HEK293T (cell line): Measurements from ENCODE around the gene COBLL1.

Source experiments
- CTCF ChIA-PET: fragments of 350-600 bp; formaldehyde crosslinking; extraction: SDS; loops from one replicate; lab custom pipeline; 2021; ENCODE audit warnings: antibody characterized with exemption, inconsistent platforms; lab: Yijun Ruan, JAX
- POLR2A ChIA-PET: fragments of 350-600 bp; formaldehyde crosslinking; extraction: SDS; loops from one replicate; lab custom pipeline; 2020; ENCODE audit warnings: antibody characterized with exemption, inconsistent platforms; lab: Yijun Ruan, JAX
- DNase-seq: peaks from one replicate; pipeline ENCODE4 v3.0.0; 2012; ENCODE audit warnings: mixed read lengths; ENCODE audit errors: extremely low spot score
- ARNT ChIP-seq: fragments of 450-650 bp; IDR thresholded peaks from 2 replicates; pipeline ENCODE4 v1.6.1; 2017; ENCODE audit warnings: mild to moderate bottlenecking
- BHLHE40 ChIP-seq: fragments of 450-650 bp; IDR thresholded peaks from 2 replicates; pipeline ENCODE4 v1.6.1; 2016; ENCODE audit warnings: mild to moderate bottlenecking, moderate library complexity, borderline replicate concordance
- CTBP1 ChIP-seq: fragments of 450-650 bp; IDR thresholded peaks from 2 replicates; pipeline ENCODE4 v1.6.1; 2016; ENCODE audit warnings: borderline replicate concordance
- ELF4 ChIP-seq: fragments of 450-650 bp; IDR thresholded peaks from 2 replicates; pipeline ENCODE4 v1.6.1; 2017; ENCODE audit warnings: antibody characterized with exemption
- FOXA1 ChIP-seq: fragments of 450-650 bp; IDR thresholded peaks from 2 replicates; pipeline ENCODE4 v1.6.1; 2016; ENCODE audit warnings: mild to moderate bottlenecking
- FOXK2 ChIP-seq: fragments of 450-650 bp; IDR thresholded peaks from 2 replicates; pipeline ENCODE4 v1.6.1; 2016; ENCODE audit warnings: mild to moderate bottlenecking
- FOXM1 ChIP-seq: fragments of 450-650 bp; IDR thresholded peaks from 2 replicates; pipeline ENCODE4 v1.6.1; 2017; ENCODE audit warnings: mild to moderate bottlenecking, borderline replicate concordance
- HDGF ChIP-seq: fragments of 450-650 bp; IDR thresholded peaks from 2 replicates; pipeline ENCODE4 v1.6.1; 2017; ENCODE audit warnings: antibody characterized with exemption, borderline replicate concordance
- L3MBTL2 ChIP-seq: fragments of 450-650 bp; conservative IDR thresholded peaks from 2 replicates; pipeline ENCODE4 v1.6.1; 2016; ENCODE audit warnings: mild to moderate bottlenecking
- LEF1 ChIP-seq: fragments of 450-650 bp; IDR thresholded peaks from 2 replicates; pipeline ENCODE4 v1.6.1; 2017; ENCODE audit warnings: mild to moderate bottlenecking, borderline replicate concordance
- NFRKB ChIP-seq: fragments of 450-650 bp; IDR thresholded peaks from 2 replicates; pipeline ENCODE4 v1.6.1; 2016; ENCODE audit warnings: mild to moderate bottlenecking, moderate library complexity
- PKNOX1 ChIP-seq: fragments of 450-650 bp; IDR thresholded peaks from 2 replicates; pipeline ENCODE4 v1.6.1; 2016
- SP1 ChIP-seq: fragments of 450-650 bp; IDR thresholded peaks from 2 replicates; pipeline ENCODE4 v1.6.1; 2017
- SUZ12 ChIP-seq: fragments of 450-650 bp; IDR thresholded peaks from 2 replicates; pipeline ENCODE4 v1.6.1; 2016; ENCODE audit warnings: mild to moderate bottlenecking
- TARDBP ChIP-seq: fragments of 450-650 bp; IDR thresholded peaks from 2 replicates; pipeline ENCODE4 v1.6.1; 2016
- ZNF384 ChIP-seq: fragments of 450-650 bp; IDR thresholded peaks from 2 replicates; pipeline ENCODE4 v1.6.1; 2016

Gene COBLL1

DNA sequence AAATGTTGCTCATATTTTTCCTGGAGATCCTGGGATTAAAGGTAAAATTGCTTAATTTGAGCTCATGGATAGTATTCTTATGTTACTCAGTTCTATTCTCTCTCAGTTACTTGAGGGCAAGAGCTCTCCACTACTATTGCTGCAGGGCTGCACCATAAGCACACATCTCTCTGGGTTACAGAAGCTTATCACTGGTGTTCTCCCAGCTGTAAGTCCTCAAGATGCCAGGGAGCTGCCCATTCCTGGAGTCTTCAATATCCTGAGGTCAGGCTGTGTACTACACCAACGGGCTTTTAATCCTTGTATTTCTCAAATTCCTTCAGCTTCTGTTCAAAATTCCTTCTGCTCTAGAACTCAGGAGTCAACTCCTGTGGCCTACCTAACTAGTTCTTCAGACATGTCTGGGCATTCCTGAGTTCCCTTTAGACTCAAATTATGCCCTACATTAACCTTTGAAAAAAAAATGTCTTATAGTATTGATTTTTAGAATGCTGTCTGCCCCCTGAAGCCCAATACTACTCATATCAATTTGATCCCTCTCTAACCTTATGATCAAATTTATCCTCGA is 17.7 kb upstream of the COBLL1 start:
- CTCF ChIA-PET: interaction anchor here (1.0 kb wide), 1 partner anchor 17 kb away, joined by 4 read pairs; the partner anchor contains the start of gene COBLL1

DNA sequence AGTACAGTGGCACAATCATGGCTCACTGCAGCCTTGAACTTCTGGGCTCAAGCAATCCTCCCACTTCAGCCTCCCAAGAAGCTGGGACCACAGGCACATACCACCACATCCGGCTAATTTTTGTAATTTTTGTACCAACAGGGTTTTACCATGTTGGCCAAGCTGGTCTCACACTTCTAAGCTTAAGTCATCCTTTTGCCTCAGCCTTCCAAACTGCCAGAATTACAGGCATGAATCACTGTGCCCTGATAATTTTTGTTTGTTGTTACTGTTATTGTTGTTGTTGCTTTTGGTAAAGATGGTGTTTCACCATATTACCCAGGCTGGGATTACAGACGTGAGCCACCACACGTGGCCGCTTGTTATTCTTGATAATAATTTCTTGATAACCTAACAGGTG is 10.5 kb upstream of the COBLL1 start:
- TF ChIP-seq BHLHE40 (no peak), ARNT (no peak), CTBP1 (no peak), TARDBP (no peak), SUZ12 (no peak), NFRKB (no peak), ZNF384 (no peak)
- DNase-seq: no peak
- CTCF ChIA-PET: no interaction called here
- POLR2A ChIA-PET: no interaction called here

More for the DNA sequence above, 17.7 kb upstream of the COBLL1 start:
- no peak for DNase-seq
- TF ChIP-seq SP1 (no peak), HDGF (no peak), NFRKB (no peak), TARDBP (no peak), ELF4 (no peak), PKNOX1 (no peak), FOXA1 (no peak), ZNF384 (no peak), FOXM1 (no peak), CTBP1 (no peak), SUZ12 (no peak), BHLHE40 (no peak), FOXK2 (no peak)
- POLR2A ChIA-PET: interaction anchor here (1.5 kb wide), 1 partner anchor 18 kb away, joined by 4 read pairs; the partner anchor contains the start of gene COBLL1

- TF ChIP-seq ARNT: no peak
- TF ChIP-seq FOXM1: no peak
- CTCF ChIA-PET: no interaction called here
- POLR2A ChIA-PET: no interaction called here
- DNase-seq: no peak
Measured at GRCh38 chr2:164850235-164850634, 8.6 kb upstream of the COBLL1 start.

- no peak for TF ChIP-seq TARDBP
- no peak for TF ChIP-seq ZNF384
- TF ChIP-seq BHLHE40: no peak
- no peak for TF ChIP-seq LEF1
- TF ChIP-seq FOXK2: no peak
- TF ChIP-seq ARNT: no peak
- TF ChIP-seq SUZ12: no peak
- TF ChIP-seq PKNOX1: no peak
- TF ChIP-seq HDGF: no peak
- TF ChIP-seq CTBP1: no peak
- TF ChIP-seq FOXM1: no peak
- ChIA-PET POLR2A (no interaction called here), CTCF (no interaction called here)
- DNase-seq: no peak
Measured at GRCh38 chr2:164849506-164849905, 7.9 kb upstream of the COBLL1 start.

DNA sequence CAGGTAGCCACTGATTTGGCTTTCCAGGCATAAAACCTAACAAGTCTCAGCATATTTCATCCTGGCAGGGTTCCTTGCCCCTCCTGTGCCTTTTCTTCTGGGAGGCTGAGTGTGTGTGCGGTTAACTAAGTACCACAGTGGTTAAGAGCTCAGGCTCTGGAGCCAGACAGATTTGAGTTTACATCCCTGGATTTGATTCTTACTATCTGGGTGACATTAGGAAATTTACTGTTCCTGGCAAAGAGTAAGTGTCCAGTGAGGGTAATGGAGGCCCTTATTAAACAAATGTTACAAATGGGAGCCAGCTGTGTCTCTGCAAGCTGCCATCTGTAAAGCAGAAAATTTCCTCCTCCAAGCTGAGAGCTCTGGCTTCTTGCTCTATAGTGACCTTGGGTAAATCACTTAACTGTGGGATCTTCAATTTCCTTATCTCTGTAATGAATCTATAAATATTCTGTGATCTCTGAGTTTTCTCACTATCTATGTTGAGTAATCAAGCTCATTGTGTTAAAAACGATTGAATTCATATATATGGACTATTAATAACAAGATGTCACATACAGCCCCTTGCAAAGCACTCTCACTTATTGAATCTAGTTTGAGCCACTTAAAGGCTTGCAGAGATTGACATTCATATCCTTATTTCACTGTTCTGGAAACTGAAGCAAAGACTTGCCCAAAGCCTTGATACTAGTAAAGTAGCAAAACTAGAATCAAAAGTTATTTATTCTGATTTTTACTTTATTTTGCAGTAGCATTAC is 6.5 kb upstream of the COBLL1 start:
- TF ChIP-seq LEF1: no peak
- TF ChIP-seq L3MBTL2: no peak
- no peak for TF ChIP-seq PKNOX1
- no peak for TF ChIP-seq SP1
- no peak for TF ChIP-seq SUZ12
- no peak for TF ChIP-seq FOXK2
- TF ChIP-seq FOXM1: no peak
- no peak for TF ChIP-seq HDGF
- no peak for TF ChIP-seq NFRKB
- no peak for TF ChIP-seq ZNF384
- no peak for TF ChIP-seq ELF4
- TF ChIP-seq ARNT: no peak
- TF ChIP-seq FOXA1: no peak
- TF ChIP-seq BHLHE40: no peak
- TF ChIP-seq TARDBP: no peak
- TF ChIP-seq CTBP1: no peak
- DNase-seq: no peak
- ChIA-PET CTCF (interaction anchor here (0.5 kb wide), 1 partner anchor 65 kb away, joined by 3 read pairs; no protein-coding TSS in a partner anchor), POLR2A (interaction anchor here (1.2 kb wide), 1 partner anchor 73 kb away, joined by 3 read pairs; no protein-coding TSS in a partner anchor)

DNA sequence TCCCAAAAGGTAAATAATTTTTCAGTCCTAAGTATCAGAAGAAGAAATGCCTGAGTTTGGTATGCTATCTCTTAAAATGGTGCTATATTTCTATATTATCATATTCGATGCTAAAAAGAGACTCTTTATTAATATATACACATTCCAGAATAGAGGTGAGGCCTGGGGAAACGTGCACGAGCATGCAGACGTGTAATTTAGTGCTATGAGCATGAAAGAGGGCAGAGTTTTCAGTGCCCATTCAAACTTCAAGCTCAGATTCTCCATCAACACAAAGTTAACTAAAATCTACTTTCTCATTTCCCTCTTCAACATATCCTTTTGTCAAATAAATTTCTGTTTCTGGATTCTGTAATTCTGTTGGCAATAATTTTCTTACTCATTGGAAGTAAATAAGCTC is 5.7 kb upstream of the COBLL1 start:
- ChIA-PET CTCF (no interaction called here), POLR2A (interaction anchor here (1.2 kb wide), 1 partner anchor 74 kb away, joined by 3 read pairs; no protein-coding TSS in a partner anchor)
- TF ChIP-seq FOXM1 (no peak), ARNT (no peak), TARDBP (no peak), NFRKB (no peak), SP1 (no peak), ZNF384 (no peak), LEF1 (no peak), PKNOX1 (no peak)
- DNase-seq: no peak
